HepG2 (cell line): Measurements from ENCODE around the gene ZNF84. TPM values are rescaled to one million over a fixed set of nuclear protein-coding genes. Genes with fewer than 3 reads are reported as not detected.
A peak's percentile ranks its signal among the peaks of the same experiment; 100 is the strongest.

Experiments
- MLX ChIP-seq: IDR thresholded peaks from 2 replicates; pipeline ENCODE4 v1.6.1; 2016
- NFE2 ChIP-seq: sonication (generic); formaldehyde crosslinking; IDR thresholded peaks from 2 replicates; pipeline ENCODE4 v1.4.0; 2020; ENCODE audit warnings: missing genetic modification reagents
- NR0B2 ChIP-seq: sonication (generic); formaldehyde crosslinking; IDR thresholded peaks from 2 replicates; pipeline ENCODE4 v1.4.0; 2020; ENCODE audit warnings: mild to moderate bottlenecking, missing genetic modification reagents
- PHF5A ChIP-seq: IDR thresholded peaks from one replicate; pipeline ENCODE4 v1.6.1; 2018; ENCODE audit warnings: low read depth, missing genetic modification reagents; ENCODE audit not compliant: unreplicated experiment
- REPIN1 ChIP-seq: sonication (generic); formaldehyde crosslinking; IDR thresholded peaks from 2 replicates; pipeline ENCODE4 v1.8.0; 2022; ENCODE audit warnings: missing genetic modification reagents, low read depth, mild to moderate bottlenecking, borderline replicate concordance
- SRF ChIP-seq: IDR thresholded peaks from 2 replicates; pipeline ENCODE4 v1.6.1; 2011; ENCODE audit warnings: mild to moderate bottlenecking, low read depth, low read length, moderate library complexity
- TOPORS ChIP-seq: sonication (generic); formaldehyde crosslinking; IDR thresholded peaks from 2 replicates; pipeline ENCODE4 v1.8.0; 2023; ENCODE audit warnings: mild to moderate bottlenecking, missing genetic modification reagents
- YEATS2 ChIP-seq: sonication (generic); formaldehyde crosslinking; IDR thresholded peaks from 2 replicates; pipeline ENCODE4 v1.4.0; 2020; ENCODE audit warnings: missing genetic modification reagents, borderline replicate concordance
- YY1 ChIP-seq: IDR thresholded peaks from 2 replicates; pipeline ENCODE4 v1.6.1; 2011; ENCODE audit warnings: low read length, low read depth, moderate library complexity, mild to moderate bottlenecking; ENCODE audit not compliant: insufficient read depth, insufficient replicate concordance
- ZBED4 ChIP-seq: sonication (generic); formaldehyde crosslinking; IDR thresholded peaks from 2 replicates; pipeline ENCODE4 v1.4.0; 2020; ENCODE audit warnings: missing genetic modification reagents, borderline replicate concordance
- ZBTB4 ChIP-seq: sonication (generic); formaldehyde crosslinking; IDR thresholded peaks from 2 replicates; pipeline ENCODE4 v1.4.0; 2020; ENCODE audit warnings: missing genetic modification reagents, mild to moderate bottlenecking, borderline replicate concordance
- ZFP36L2 ChIP-seq: sonication (generic); formaldehyde crosslinking; IDR thresholded peaks from 2 replicates; pipeline ENCODE4 v1.4.0; 2020; ENCODE audit warnings: missing genetic modification reagents
- ZFP37 ChIP-seq: sonication (generic); formaldehyde crosslinking; IDR thresholded peaks from 2 replicates; pipeline ENCODE4 v1.4.0; 2020; ENCODE audit warnings: missing genetic modification reagents, borderline replicate concordance
- ZFYVE20 ChIP-seq: sonication (generic); formaldehyde crosslinking; IDR thresholded peaks from 2 replicates; pipeline ENCODE4 v1.8.0; 2023; ENCODE audit warnings: low read depth, mild to moderate bottlenecking, moderate library complexity, missing genetic modification reagents, borderline replicate concordance
- ZNF256 ChIP-seq: sonication (generic); formaldehyde crosslinking; conservative IDR thresholded peaks from 2 replicates; pipeline ENCODE4 v1.4.0; 2020; ENCODE audit warnings: missing genetic modification reagents
- ZNF343 ChIP-seq: sonication (generic); formaldehyde crosslinking; IDR thresholded peaks from 2 replicates; pipeline ENCODE4 v1.4.0; 2020; ENCODE audit warnings: mild to moderate bottlenecking, missing genetic modification reagents
- ZNF432 ChIP-seq: sonication (generic); formaldehyde crosslinking; IDR thresholded peaks from 2 replicates; pipeline ENCODE4 v1.5.0; 2020; ENCODE audit warnings: missing genetic modification reagents, mild to moderate bottlenecking, borderline replicate concordance
- ZNF775 ChIP-seq: sonication (generic); formaldehyde crosslinking; IDR thresholded peaks from 2 replicates; pipeline ENCODE4 v1.4.0; 2020; ENCODE audit warnings: missing genetic modification reagents, mild to moderate bottlenecking, moderate library complexity, borderline replicate concordance
- polyA plus RNA-seq, 8 experiments: library from polyadenylated mRNA; depleted of rRNA in 3 of 8; stranded (reverse) in 7 of 8; unstranded in 1 of 8; fragments of >200 nt; fragmentation: Illumina TruSeq in 4 of 8; extraction: Trizol in 4 of 8; gene quantifications; 2 replicates each; pipeline versions ENCODE4 v1.2.1 to v1.2.3, GENCODE V29; 2011 to 2016; ENCODE audit warnings: low read depth in 4 of 8, missing spikeins in 1 of 8, mixed read lengths in 1 of 8; ENCODE audit not compliant: insufficient read depth in 1 of 8
- total RNA-seq, 5 experiments: library from RNA; depleted of rRNA; stranded (reverse); fragments of >200 nt; fragmentation: Illumina TruSeq; extraction: Trizol; gene quantifications; 2 replicates each; pipeline ENCODE4 v1.2.3, GENCODE V29; 2016; ENCODE audit warnings: low read depth in 1 of 5

ZNF84 gene
- total and polyA plus RNA-seq, 2 of the 13 experiments (the other 11 are each of a cell fraction or from before 2014, with no cell fraction given), result 15.5 to 21.8 TPM

GRCh38 chr12:133037207-133038005, at the start of gene ZNF84 (continued):
- TF ChIP-seq ZFP36L2 (CRISPR knock-in tag) (0 out of 2 replicates have a peak, but pooled peaks have one; percentile 29), ZNF256 (CRISPR knock-in tag) (no peak), YY1 (peak; percentile 66), TOPORS (CRISPR knock-in tag) (peak; percentile 68; the same call in 1 of the 2 replicates), ZNF432 (CRISPR knock-in tag) (no peak), ZFP37 (0 out of 2 replicates have a peak, but pooled peaks have one; percentile 56), NR0B2 (CRISPR knock-in tag) (peak; percentile 93), MLX (peak; percentile 99), SRF (no peak), NFE2 (CRISPR knock-in tag) (no peak), ZFYVE20 (peak; percentile 66; the same call in 1 of the 2 replicates), ZNF343 (CRISPR knock-in tag) (peak; percentile 84; the same call in 1 of the 2 replicates), ZNF775 (CRISPR knock-in tag) (no peak), ZBED4 (CRISPR knock-in tag) (peak; percentile 94; the same call in 1 of the 2 replicates), ZBTB4 (no peak), REPIN1 (peak; percentile 75; the same call in 1 of the 2 replicates), YEATS2 (CRISPR knock-in tag) (no peak), PHF5A (CRISPR knock-in tag) (no peak)
